Measurements from ENCODE around the gene RBPMS2.

The RBPMS2 gene

DNA sequence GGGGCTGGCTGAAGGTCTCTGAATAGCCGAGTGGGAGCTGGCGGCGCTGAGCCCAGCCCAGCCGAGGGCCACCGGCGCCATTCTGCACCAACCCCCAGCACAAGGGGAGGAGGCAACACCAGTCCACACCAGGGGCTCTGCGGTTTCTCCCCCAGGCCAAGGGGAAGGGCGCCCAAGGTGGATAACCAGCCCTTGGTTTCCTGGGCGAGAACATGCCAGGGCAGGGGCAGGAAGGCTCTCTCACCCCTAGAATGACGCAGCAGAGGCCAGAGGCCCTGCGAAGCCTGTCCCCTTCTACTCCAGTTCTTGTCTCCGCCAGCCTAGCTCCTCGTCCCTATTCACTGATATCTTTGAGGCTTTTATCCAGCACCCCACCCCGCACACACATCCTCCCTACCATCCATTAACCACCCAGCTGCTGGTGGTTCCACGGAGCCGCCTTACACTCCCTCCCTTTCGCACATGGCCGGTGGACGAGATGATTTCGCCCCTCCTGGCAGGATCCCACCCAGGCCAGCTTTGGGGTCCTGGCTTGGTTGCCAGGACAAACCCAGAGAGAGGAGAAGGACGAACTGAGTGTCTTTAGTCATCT is 1.3 kb downstream of the RBPMS2 start:
- TF ChIP-seq CTCF (IDR thresholded peaks at IDR 0.05; ENCODE audit: control insufficient read depth, extremely low read depth, insufficient read depth) = no peak
- H3K4me3 ChIP-seq (ENCODE audit: low read depth, low read length) = no peak overlapping the region
- no peak for DNase-seq (ENCODE audit: low read depth)

GRCh38 chr15:64773606-64774005 is 1.8 kb downstream of the RBPMS2 start:
- DNase-seq (ENCODE audit: low read depth) = no peak
- H3K4me3 ChIP-seq (ENCODE audit: low read depth, low read length) = no peak overlapping the region
- TF ChIP-seq CTCF (IDR thresholded peaks at IDR 0.05; ENCODE audit: control insufficient read depth, extremely low read depth, insufficient read depth) = no peak

- no peak for TF ChIP-seq CTCF (IDR thresholded peaks at IDR 0.05; ENCODE audit: control insufficient read depth, extremely low read depth, insufficient read depth)
- DNase-seq (ENCODE audit: low read depth) = no peak
- no peak overlapping the region for H3K4me3 ChIP-seq (ENCODE audit: low read depth, low read length)
Observed at GRCh38 chr15:64772964-64773363, 2.4 kb downstream of the RBPMS2 start.

DNA sequence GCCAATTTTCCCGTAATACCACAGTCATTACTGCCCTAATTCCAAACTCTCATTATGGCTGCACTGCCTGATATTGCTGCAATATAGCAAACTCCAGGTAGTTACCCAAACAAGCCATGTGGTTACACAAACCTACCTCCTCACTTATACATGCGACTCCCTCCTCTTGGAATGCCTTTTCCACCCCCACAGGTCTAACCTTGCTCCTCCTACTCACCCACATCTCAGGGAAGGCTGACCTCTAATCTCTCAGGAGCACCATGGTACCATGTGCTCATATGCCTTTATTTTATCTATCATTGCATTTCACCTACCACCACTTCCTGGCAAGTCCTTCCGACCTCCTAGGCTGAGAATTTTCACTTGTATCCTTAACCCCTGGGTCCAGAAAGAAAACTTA is 2.9 kb downstream of the RBPMS2 start:
- DNase-seq (ENCODE audit: low read depth) = no peak
- no peak overlapping the region for H3K4me3 ChIP-seq (ENCODE audit: low read depth, low read length)
- TF ChIP-seq CTCF (IDR thresholded peaks at IDR 0.05; ENCODE audit: control insufficient read depth, extremely low read depth, insufficient read depth) = no peak

DNA sequence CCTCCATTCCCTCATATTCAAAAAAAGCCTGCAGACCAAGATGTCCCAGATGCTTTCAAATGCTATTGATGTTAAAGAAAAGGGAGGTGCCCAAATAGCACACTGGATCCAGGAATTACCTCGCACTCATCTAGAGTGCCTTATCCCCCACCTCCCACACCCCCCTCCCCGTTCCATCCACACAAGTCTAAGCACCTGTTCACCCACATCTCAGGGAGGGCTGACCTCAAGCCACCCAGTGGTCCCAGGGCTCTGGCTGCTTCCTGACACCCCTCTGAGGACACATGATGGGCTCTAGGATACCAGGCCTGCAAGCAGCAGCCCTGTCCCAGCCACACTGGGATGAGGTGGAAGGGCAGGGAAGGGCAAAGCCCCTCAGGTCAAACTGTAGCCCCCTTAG is 4.8 kb downstream of the RBPMS2 start:
- no peak for TF ChIP-seq CTCF (IDR thresholded peaks at IDR 0.05; ENCODE audit: control insufficient read depth, extremely low read depth, insufficient read depth)
- H3K4me3 ChIP-seq (ENCODE audit: low read depth, low read length) = no peak overlapping the region
- no peak for DNase-seq (ENCODE audit: low read depth)

DNA sequence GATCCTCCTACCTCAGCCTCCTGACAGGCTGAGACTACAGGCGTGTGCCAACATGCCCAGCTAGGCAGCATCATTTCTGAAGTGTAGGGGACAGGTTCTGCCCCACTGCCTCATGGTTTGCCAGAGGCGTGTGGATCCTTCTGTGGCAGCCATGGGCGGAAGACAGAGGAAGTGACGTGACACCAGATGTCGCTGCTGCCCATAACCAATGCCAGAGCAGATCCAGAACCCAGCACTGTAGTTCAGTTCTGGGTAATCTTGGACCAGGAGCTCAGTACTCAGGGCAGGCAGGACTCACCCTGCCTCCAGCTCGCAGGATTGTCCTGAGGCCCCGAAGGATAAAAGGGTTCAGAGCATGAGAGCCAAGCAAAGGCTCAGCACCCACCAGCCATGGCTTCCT is 8.2 kb downstream of the RBPMS2 start:
- no peak for DNase-seq (ENCODE audit: low read depth)
- no peak overlapping the region for H3K4me3 ChIP-seq (ENCODE audit: low read depth, low read length)
- no peak for TF ChIP-seq CTCF (IDR thresholded peaks at IDR 0.05; ENCODE audit: control insufficient read depth, extremely low read depth, insufficient read depth)

DNA sequence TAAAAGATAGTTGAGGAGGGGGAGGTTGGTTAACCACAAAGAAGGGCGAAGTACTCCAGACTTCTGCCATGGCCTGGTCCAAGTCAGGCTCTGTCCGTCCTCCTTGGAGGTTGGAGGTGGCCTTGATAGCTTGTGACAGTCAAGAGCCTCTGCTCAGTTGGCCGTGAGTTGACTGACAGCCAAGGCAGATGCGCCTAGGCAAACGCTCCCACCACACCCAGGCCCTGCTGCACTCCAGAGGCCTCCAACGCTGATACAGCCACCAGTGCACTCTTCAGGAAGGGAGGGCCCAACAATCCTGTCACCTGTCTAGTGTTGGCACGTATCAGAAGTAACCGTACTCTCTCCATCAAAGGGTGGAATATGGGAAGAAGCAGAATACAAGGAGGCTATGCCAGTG is 9.3 kb downstream of the RBPMS2 start:
- no peak overlapping the region for H3K4me3 ChIP-seq (ENCODE audit: low read depth, low read length)
- no peak for DNase-seq (ENCODE audit: low read depth)
- no peak for TF ChIP-seq CTCF (IDR thresholded peaks at IDR 0.05; ENCODE audit: control insufficient read depth, extremely low read depth, insufficient read depth)

Data from LNCaP clone FGC (cell line).